ENCODE measurements around the gene MYL3.

GRCh38 chr3:46858456-46858855 lies 4.8 kb downstream of the MYL3 start:
- TF ChIP-seq POLR2AphosphoS5 (IDR thresholded peaks at IDR 0.05) (no peak), CTCF (IDR thresholded peaks at IDR 0.05) (no peak), POLR2A (IDR thresholded peaks at IDR 0.05) (no peak)

All from breast epithelium (tissue), 3 donors.